ENCODE measurements around the gene ATP8B1.

- TF ChIP-seq MAFK (IDR thresholded peaks at IDR 0.05; ENCODE audit: partially characterized antibody) (no peak), EP300 (IDR thresholded peaks at IDR 0.05) (no peak)
Observed at GRCh38 chr18:57648414-57648813, 154.7 kb downstream of the ATP8B1 start.

All from A549 (cell line).